GM12878 (cell line): ENCODE data around the gene ASTL. TPM values are rescaled to one million over a fixed set of nuclear protein-coding genes. Genes with fewer than 3 reads are reported as not detected.

Source experiments
- ATAC-seq: fragments of 200-7000 bp; cut with Tn5 transposase; 3 replicates; pipeline ENCODE4 v1.9.1; 2020; ENCODE audit warnings: mild to moderate bottlenecking, moderate library complexity
- BruUV-seq: library from RNA; stranded (reverse); fragments of 400-500 nt; replicated peaks from 2 replicates; lab custom pipeline; 2021; lab: Mats Ljungman, UMichigan
- CTCF ChIA-PET: fragments of 300-600 bp; sonication (Branson Sonifier 250); formaldehyde crosslinking; extraction: SDS; loops from one replicate; lab custom pipeline; 2021; ENCODE audit warnings: inconsistent platforms; lab: Yijun Ruan, JAX
- POLR2A ChIA-PET: fragments of 350-600 bp; formaldehyde crosslinking; extraction: SDS; loops from one replicate; lab custom pipeline; 2021; ENCODE audit warnings: inconsistent platforms; lab: Charles Lee
- RAD21 ChIA-PET: fragments of 300-600 bp; sonication (Branson Sonifier 250); formaldehyde crosslinking; loops from one replicate; lab custom pipeline; 2023; ENCODE audit warnings: antibody characterized with exemption; ENCODE audit not compliant: unreplicated experiment; lab: Charles Lee
- SMC1A ChIA-PET: fragments of 300-600 bp; sonication (Branson Sonifier 250); formaldehyde crosslinking; loops from one replicate; lab custom pipeline; 2023; ENCODE audit not compliant: unreplicated experiment, uncharacterized antibody; lab: Charles Lee
- DNase-seq: peaks from one replicate; pipeline ENCODE4 v3.0.0-alpha.2; 2011; ENCODE audit warnings: low read depth, low spot score
- FAIRE-seq: peaks from 3 replicates; lab custom pipeline; 2011; peaks lifted over from hg19 to GRCh38; lab: Jason Lieb, UNC
- H2AFZ ChIP-seq: 2 replicates; pipeline ENCODE4 v1.6.0; 2011; ENCODE audit warnings: low read depth, low read length, control low read depth; ENCODE audit not compliant: control insufficient read depth
- H3K27ac ChIP-seq: 2 replicates; pipeline ENCODE4 v1.5.1; 2011; ENCODE audit warnings: control low read depth; ENCODE audit not compliant: control insufficient read depth, insufficient read depth
- H3K27me3 ChIP-seq, 2 experiments: replicated peaks in 1 of 2; 2 replicates each; pipeline versions ENCODE4 v1.6.0 to v1.6.1; 2011; ENCODE audit warnings: low read length in 1 of 2; ENCODE audit not compliant: control insufficient read depth in 2 of 2, insufficient read depth in 2 of 2
- H3K36me3 ChIP-seq, 2 experiments: 2 replicates each; pipeline ENCODE4 v1.5.1; 2011; ENCODE audit warnings: low read length in 1 of 2; ENCODE audit not compliant: control insufficient read depth in 2 of 2, insufficient read depth in 2 of 2
- H3K4me1 ChIP-seq: 2 replicates; pipeline ENCODE4 v1.6.1; 2011; ENCODE audit warnings: mild to moderate bottlenecking, low read length, moderate library complexity, mixed read lengths; ENCODE audit not compliant: control insufficient read depth, insufficient read depth
- H3K4me2 ChIP-seq: 2 replicates; pipeline ENCODE4 v1.6.0; 2011; ENCODE audit warnings: control low read depth; ENCODE audit not compliant: control insufficient read depth, insufficient read depth
- H3K4me3 ChIP-seq: fragments of 200-600 bp; sonication (generic); 2 replicates; pipeline ENCODE4 v1.5.1; 2016
- H3K79me2 ChIP-seq: 2 replicates; pipeline ENCODE4 v1.6.0; 2011; ENCODE audit warnings: low read length; ENCODE audit not compliant: control insufficient read depth, insufficient read depth
- H3K9ac ChIP-seq: 2 replicates; pipeline ENCODE4 v1.8.0; 2011; ENCODE audit warnings: low read length, control low read depth, mixed read lengths; ENCODE audit not compliant: control insufficient read depth, insufficient read depth
- H3K9me3 ChIP-seq: replicated peaks from 3 replicates; pipeline ENCODE4 v1.5.1; 2011; ENCODE audit warnings: mild to moderate bottlenecking, low read length; ENCODE audit not compliant: control insufficient read depth, insufficient read depth
- H4K20me1 ChIP-seq: 2 replicates; pipeline ENCODE4 v1.6.0; 2011; ENCODE audit not compliant: control insufficient read depth, insufficient read depth
- BRCA1 ChIP-seq: IDR thresholded peaks from 2 replicates; pipeline ENCODE4 v1.6.1; 2011; ENCODE audit warnings: low read depth, low read length, improper control_type of control experiment
- CREM ChIP-seq: IDR thresholded peaks from 2 replicates; pipeline ENCODE4 v1.6.1; 2014; ENCODE audit warnings: antibody characterized with exemption, low read depth
- GABPA ChIP-seq: IDR thresholded peaks from 2 replicates; pipeline ENCODE4 v1.6.1; 2014; ENCODE audit warnings: antibody characterized with exemption, low read depth, mild to moderate bottlenecking, inconsistent platforms
- MTA3 ChIP-seq: IDR thresholded peaks from 2 replicates; pipeline ENCODE4 v1.6.1; 2012; ENCODE audit warnings: low read length, inconsistent platforms, borderline replicate concordance
- MYB ChIP-seq: fragments of 150-350 bp; IDR thresholded peaks from 2 replicates; pipeline ENCODE4 v1.6.1; 2014; ENCODE audit warnings: mild to moderate bottlenecking, low read depth, low read length, borderline replicate concordance
- NKRF ChIP-seq: fragments of 450-650 bp; conservative IDR thresholded peaks from 2 replicates; pipeline ENCODE4 v1.6.1; 2017; ENCODE audit warnings: mild to moderate bottlenecking, moderate library complexity
- POU2F2 ChIP-seq: IDR thresholded peaks from 3 replicates; pipeline ENCODE4 v1.6.1; 2011; ENCODE audit warnings: low read depth, mild to moderate bottlenecking, low read length, borderline replicate concordance
- SUZ12 ChIP-seq: fragments of 200-600 bp; sonication (generic); IDR thresholded peaks from one replicate; pipeline ENCODE4 v1.6.1; 2018; ENCODE audit warnings: antibody characterized with exemption, mild to moderate bottlenecking; ENCODE audit not compliant: unreplicated experiment
- TAF1 ChIP-seq: IDR thresholded peaks from 2 replicates; pipeline ENCODE4 v1.6.1; 2011; ENCODE audit warnings: mild to moderate bottlenecking, low read depth, low read length, borderline replicate concordance
- TCF3 ChIP-seq: IDR thresholded peaks from 2 replicates; pipeline ENCODE4 v1.6.1; 2012; ENCODE audit warnings: low read depth, mild to moderate bottlenecking, low read length, borderline replicate concordance; ENCODE audit not compliant: insufficient read depth
- ZNF217 ChIP-seq: fragments of 450-650 bp; IDR thresholded peaks from 2 replicates; pipeline ENCODE4 v1.6.1; 2017; ENCODE audit warnings: antibody characterized with exemption, mild to moderate bottlenecking
- WGBS: methylation state at CpG from one replicate; pipeline ENCODE4 v1.1.6; 2016; ENCODE audit warnings: low lambda C conversion rate; ENCODE audit not compliant: insufficient replicate concordance, insufficient coverage; ENCODE audit errors: missing lambda C conversion rate; 5-methylcytosine and 5-hydroxymethylcytosine counted together
- in situ Hi-C: fragments of 300-500 bp; cut with MboI; formaldehyde crosslinking; loops from 9 replicates; pipeline ENCODE4 v1.14.3; 2018; ENCODE audit warnings: mixed read lengths
- intact Hi-C: fragments of 100-400 bp; cut with micrococcal nuclease; formaldehyde crosslinking; loops from one replicate; pipeline ENCODE4 v1.14.2; 2022; ENCODE audit not compliant: unreplicated experiment
- polyA plus RNA-seq, 11 experiments: library from polyadenylated mRNA; depleted of rRNA in 4 of 11; unstranded in 6 of 11; stranded (reverse) in 5 of 11; fragments of >200 nt; fragmentation: Nextera tagmentation in 4 of 11; fragmentation: Illumina TruSeq in 1 of 11; extraction: Ambion mirVana in 4 of 11; extraction: Trizol in 1 of 11; gene quantifications; 1 replicate in 1 of 11; 2 replicates in 10 of 11; pipeline versions ENCODE4 v1.2.1 to v1.2.3, GENCODE V29; 2011 to 2016; ENCODE audit warnings: inconsistent platforms in 2 of 11, missing spikeins in 2 of 11, low read depth in 1 of 11
- total RNA-seq, 4 experiments: library from RNA; depleted of rRNA in 3 of 4; stranded (reverse); fragments of >200 nt in 3 of 4; fragmentation: Illumina TruSeq in 1 of 4; extraction: Trizol in 1 of 4; gene quantifications; 2 replicates each; pipeline versions ENCODE4 v1.2.1 to v1.2.3, GENCODE V29; 2013 to 2021
- TF ChIP-seq, protein P1 (sequence below): fragments of 450-650 bp; IDR thresholded peaks from 2 replicates; pipeline ENCODE4 v1.6.1; 2017; ENCODE audit warnings: mild to moderate bottlenecking, low read depth, inconsistent platforms; ENCODE audit not compliant: poor library complexity, severe bottlenecking
- TF ChIP-seq, protein P2 (sequence below): fragments of 450-650 bp; IDR thresholded peaks from 2 replicates; pipeline ENCODE4 v1.6.1; 2016; ENCODE audit warnings: mild to moderate bottlenecking, moderate library complexity, borderline replicate concordance
- TF ChIP-seq, protein P3 (sequence below): IDR thresholded peaks from 2 replicates; pipeline ENCODE4 v1.6.1; 2012; ENCODE audit warnings: low read depth, low read length, improper control_type of control experiment

Gene ASTL
- total and polyA plus RNA-seq, 10 of the 15 experiments (the other 5 are each of a cell fraction or from before 2014, with no cell fraction given): 0.18 to 1.0 (median 0.38) TPM; not detected in 4

GRCh38 chr2:96082211-96083063 is 55.9 kb downstream of the ASTL start:
- H3K36me3 ChIP-seq: no peaks in the 10 kb centered on the region
- no peak overlapping the region for H3K4me2 ChIP-seq
- intact Hi-C loops (no loop called here), in situ Hi-C loops (no loop called here)
- ATAC-seq (no peak), FAIRE-seq (no peak), DNase-seq (no peak)
- no peaks in the 10 kb centered on the region for H3K4me1 ChIP-seq
- H3K9ac ChIP-seq: no peak overlapping the region
- SMC1A ChIA-PET: no interaction called here
- no peaks in the 10 kb centered on the region; a peak in 1 of 4 replicates for H3K27me3 ChIP-seq
- BruUV-seq: no TSS peak
- H3K79me2 ChIP-seq: no peaks in the 10 kb centered on the region
- 33% methylated on average over 14 of the region's 14 CpGs for WGBS
- no peak overlapping the region for H3K4me3 ChIP-seq
- no peak overlapping the region for H3K27ac ChIP-seq
- CTCF ChIA-PET: no interaction called here
- RAD21 ChIA-PET: no interaction called here
- no peaks in the 10 kb centered on the region for H4K20me1 ChIP-seq
- H2AFZ ChIP-seq: no peak overlapping the region
- POLR2A ChIA-PET: interaction anchor here (0.5 kb wide), 1 partner anchor 103 kb away, joined by 4 read pairs; no protein-coding TSS in a partner anchor
- H3K9me3 ChIP-seq: no peaks in the 10 kb centered on the region; the same call in 2 of the 3 replicates
- no peak for TF ChIP-seq SUZ12
- TF ChIP-seq TCF3: no peak
- no peak for TF ChIP-seq ZNF217
- TF ChIP-seq, protein P1, sequence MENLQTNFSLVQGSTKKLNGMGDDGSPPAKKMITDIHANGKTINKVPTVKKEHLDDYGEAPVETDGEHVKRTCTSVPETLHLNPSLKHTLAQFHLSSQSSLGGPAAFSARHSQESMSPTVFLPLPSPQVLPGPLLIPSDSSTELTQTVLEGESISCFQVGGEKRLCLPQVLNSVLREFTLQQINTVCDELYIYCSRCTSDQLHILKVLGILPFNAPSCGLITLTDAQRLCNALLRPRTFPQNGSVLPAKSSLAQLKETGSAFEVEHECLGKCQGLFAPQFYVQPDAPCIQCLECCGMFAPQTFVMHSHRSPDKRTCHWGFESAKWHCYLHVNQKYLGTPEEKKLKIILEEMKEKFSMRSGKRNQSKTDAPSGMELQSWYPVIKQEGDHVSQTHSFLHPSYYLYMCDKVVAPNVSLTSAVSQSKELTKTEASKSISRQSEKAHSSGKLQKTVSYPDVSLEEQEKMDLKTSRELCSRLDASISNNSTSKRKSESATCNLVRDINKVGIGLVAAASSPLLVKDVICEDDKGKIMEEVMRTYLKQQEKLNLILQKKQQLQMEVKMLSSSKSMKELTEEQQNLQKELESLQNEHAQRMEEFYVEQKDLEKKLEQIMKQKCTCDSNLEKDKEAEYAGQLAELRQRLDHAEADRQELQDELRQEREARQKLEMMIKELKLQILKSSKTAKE: no peak
- TF ChIP-seq NKRF: no peak
- no peak for TF ChIP-seq POU2F2
- no peak for TF ChIP-seq TAF1
- TF ChIP-seq BRCA1: no peak
- TF ChIP-seq, protein P2, sequence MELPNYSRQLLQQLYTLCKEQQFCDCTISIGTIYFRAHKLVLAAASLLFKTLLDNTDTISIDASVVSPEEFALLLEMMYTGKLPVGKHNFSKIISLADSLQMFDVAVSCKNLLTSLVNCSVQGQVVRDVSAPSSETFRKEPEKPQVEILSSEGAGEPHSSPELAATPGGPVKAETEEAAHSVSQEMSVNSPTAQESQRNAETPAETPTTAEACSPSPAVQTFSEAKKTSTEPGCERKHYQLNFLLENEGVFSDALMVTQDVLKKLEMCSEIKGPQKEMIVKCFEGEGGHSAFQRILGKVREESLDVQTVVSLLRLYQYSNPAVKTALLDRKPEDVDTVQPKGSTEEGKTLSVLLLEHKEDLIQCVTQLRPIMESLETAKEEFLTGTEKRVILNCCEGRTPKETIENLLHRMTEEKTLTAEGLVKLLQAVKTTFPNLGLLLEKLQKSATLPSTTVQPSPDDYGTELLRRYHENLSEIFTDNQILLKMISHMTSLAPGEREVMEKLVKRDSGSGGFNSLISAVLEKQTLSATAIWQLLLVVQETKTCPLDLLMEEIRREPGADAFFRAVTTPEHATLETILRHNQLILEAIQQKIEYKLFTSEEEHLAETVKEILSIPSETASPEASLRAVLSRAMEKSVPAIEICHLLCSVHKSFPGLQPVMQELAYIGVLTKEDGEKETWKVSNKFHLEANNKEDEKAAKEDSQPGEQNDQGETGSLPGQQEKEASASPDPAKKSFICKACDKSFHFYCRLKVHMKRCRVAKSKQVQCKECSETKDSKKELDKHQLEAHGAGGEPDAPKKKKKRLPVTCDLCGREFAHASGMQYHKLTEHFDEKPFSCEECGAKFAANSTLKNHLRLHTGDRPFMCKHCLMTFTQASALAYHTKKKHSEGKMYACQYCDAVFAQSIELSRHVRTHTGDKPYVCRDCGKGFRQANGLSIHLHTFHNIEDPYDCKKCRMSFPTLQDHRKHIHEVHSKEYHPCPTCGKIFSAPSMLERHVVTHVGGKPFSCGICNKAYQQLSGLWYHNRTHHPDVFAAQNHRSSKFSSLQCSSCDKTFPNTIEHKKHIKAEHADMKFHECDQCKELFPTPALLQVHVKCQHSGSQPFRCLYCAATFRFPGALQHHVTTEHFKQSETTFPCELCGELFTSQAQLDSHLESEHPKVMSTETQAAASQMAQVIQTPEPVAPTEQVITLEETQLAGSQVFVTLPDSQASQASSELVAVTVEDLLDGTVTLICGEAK: no peak
- no peak for TF ChIP-seq MTA3
- no peak for TF ChIP-seq GABPA
- no peak for TF ChIP-seq CREM
- TF ChIP-seq MYB: no peak
- TF ChIP-seq, protein P3, sequence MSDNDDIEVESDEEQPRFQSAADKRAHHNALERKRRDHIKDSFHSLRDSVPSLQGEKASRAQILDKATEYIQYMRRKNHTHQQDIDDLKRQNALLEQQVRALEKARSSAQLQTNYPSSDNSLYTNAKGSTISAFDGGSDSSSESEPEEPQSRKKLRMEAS: no peak
